KMS-11 (cell line): Measurements from ENCODE around the gene SLCO3A1.

Source experiments
- H2AFZ ChIP-seq: fragments of 200-600 bp; sonication (generic); 2 replicates; pipeline ENCODE4 v1.6.1; 2016; ENCODE audit warnings: antibody characterized with exemption, mixed run types, low read depth
- H3K27ac ChIP-seq: fragments of 200-600 bp; sonication (generic); 2 replicates; pipeline ENCODE4 v1.6.1; 2016; ENCODE audit warnings: mild to moderate bottlenecking, mixed run types
- H3K27me3 ChIP-seq: fragments of 200-600 bp; sonication (generic); 2 replicates; pipeline ENCODE4 v1.6.1; 2017; ENCODE audit warnings: mild to moderate bottlenecking, low read depth, mixed run types, moderate library complexity; ENCODE audit not compliant: insufficient read depth
- H3K36me3 ChIP-seq: fragments of 200-600 bp; sonication (generic); 2 replicates; pipeline ENCODE4 v1.6.1; 2017; ENCODE audit warnings: mild to moderate bottlenecking, mixed run types; ENCODE audit not compliant: insufficient read depth
- H3K4me1 ChIP-seq: fragments of 200-600 bp; sonication (generic); 2 replicates; pipeline ENCODE4 v1.6.1; 2016; ENCODE audit warnings: mild to moderate bottlenecking, low read depth, mixed run types; ENCODE audit not compliant: poor library complexity, severe bottlenecking
- H3K4me2 ChIP-seq: fragments of 200-600 bp; sonication (generic); 2 replicates; pipeline ENCODE4 v1.7.0; 2016; ENCODE audit warnings: mild to moderate bottlenecking, mixed run types
- H3K4me3 ChIP-seq: fragments of 200-600 bp; sonication (generic); IDR thresholded peaks from 2 replicates; pipeline ENCODE4 v1.6.1; 2017; ENCODE audit warnings: low read depth, low read length, mixed read lengths; ENCODE audit not compliant: insufficient read depth
- H3K79me2 ChIP-seq: fragments of 200-600 bp; sonication (generic); 2 replicates; pipeline ENCODE4 v1.6.1; 2016; ENCODE audit warnings: low read depth, mixed run types; ENCODE audit not compliant: insufficient read depth
- H3K9ac ChIP-seq: fragments of 200-600 bp; sonication (generic); 2 replicates; pipeline ENCODE4 v1.6.1; 2016; ENCODE audit warnings: mild to moderate bottlenecking, mixed run types
- H4K20me1 ChIP-seq: fragments of 200-600 bp; sonication (generic); 2 replicates; pipeline ENCODE4 v1.6.1; 2016; ENCODE audit warnings: mild to moderate bottlenecking, mixed run types; ENCODE audit not compliant: insufficient read depth
- TF ChIP-seq, protein P1 (sequence below): fragments of 200-600 bp; sonication (generic); conservative IDR thresholded peaks from 2 replicates; pipeline ENCODE4 v1.6.1; 2017; ENCODE audit warnings: low read depth, mild to moderate bottlenecking, antibody characterized with exemption, low read length, moderate library complexity, mixed read lengths

The SLCO3A1 gene

DNA sequence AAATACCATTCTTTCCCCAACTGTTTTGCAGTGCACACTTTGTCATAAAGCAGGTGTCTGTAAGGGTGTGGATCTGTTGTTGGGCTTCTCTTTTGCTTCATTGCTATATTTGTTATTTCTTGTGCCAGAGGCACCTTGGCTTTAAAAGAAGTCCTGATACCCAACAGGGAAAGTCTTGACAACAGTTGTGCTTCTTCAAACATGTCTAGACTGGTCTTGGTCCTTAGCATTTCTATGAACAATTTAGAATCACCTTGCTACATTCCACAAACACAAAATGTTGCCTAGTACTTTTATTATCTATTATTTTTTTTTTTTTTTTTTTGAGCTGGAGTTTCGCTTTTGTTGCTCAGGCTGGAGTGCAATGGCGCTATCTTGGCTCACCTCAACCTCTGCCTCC is 233.7 kb downstream of the SLCO3A1 start:
- Histone ChIP-seq H4K20me1 (no peaks in the 10 kb centered on the region), H2AFZ (no peak overlapping the region), H3K4me1 (no peaks in the 10 kb centered on the region), H3K79me2 (no peaks in the 10 kb centered on the region), H3K4me2 (no peak overlapping the region), H3K27me3 (no peaks in the 10 kb centered on the region), H3K36me3 (no peaks in the 10 kb centered on the region), H3K9ac (no peak overlapping the region), H3K27ac (no peak overlapping the region), H3K4me3 (no peak overlapping the region)
- TF ChIP-seq, protein P1, sequence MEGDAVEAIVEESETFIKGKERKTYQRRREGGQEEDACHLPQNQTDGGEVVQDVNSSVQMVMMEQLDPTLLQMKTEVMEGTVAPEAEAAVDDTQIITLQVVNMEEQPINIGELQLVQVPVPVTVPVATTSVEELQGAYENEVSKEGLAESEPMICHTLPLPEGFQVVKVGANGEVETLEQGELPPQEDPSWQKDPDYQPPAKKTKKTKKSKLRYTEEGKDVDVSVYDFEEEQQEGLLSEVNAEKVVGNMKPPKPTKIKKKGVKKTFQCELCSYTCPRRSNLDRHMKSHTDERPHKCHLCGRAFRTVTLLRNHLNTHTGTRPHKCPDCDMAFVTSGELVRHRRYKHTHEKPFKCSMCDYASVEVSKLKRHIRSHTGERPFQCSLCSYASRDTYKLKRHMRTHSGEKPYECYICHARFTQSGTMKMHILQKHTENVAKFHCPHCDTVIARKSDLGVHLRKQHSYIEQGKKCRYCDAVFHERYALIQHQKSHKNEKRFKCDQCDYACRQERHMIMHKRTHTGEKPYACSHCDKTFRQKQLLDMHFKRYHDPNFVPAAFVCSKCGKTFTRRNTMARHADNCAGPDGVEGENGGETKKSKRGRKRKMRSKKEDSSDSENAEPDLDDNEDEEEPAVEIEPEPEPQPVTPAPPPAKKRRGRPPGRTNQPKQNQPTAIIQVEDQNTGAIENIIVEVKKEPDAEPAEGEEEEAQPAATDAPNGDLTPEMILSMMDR: no peak

DNA sequence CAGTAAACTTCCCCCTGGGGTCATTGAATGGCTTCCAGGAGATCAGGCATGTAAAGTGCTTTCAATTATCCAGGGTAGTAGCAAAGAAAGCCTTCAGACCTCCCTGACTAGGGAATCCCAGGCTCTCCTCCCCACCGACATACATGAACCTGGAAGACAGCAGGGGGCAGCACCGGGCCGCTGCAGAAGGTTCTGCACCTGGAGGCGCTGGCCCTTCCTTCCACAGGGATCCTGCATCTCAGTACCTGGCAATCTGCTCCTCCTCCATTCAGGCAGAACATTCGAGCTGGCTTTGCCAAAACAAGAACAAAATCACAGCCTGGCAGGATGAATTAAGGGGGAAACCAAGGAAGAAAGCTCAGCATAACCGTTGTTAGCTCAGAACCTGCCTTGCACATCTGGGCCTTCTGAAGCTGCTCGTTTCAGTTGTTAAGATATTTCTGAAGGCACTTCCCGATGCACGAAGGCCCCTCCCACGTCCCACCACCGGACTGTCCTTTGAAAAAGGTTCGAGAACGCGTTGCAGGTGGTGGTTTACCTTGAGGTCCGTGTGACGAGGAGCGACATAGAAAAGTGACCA is 237.7 kb downstream of the SLCO3A1 start:
- H2AFZ ChIP-seq: no peak overlapping the region
- H3K4me3 ChIP-seq: no peak overlapping the region
- H3K36me3 ChIP-seq: no peaks in the 10 kb centered on the region
- H3K27me3 ChIP-seq: no peaks in the 10 kb centered on the region
- no peak overlapping the region for H3K9ac ChIP-seq
- no peaks in the 10 kb centered on the region for H4K20me1 ChIP-seq
- no peak overlapping the region for H3K4me2 ChIP-seq
- no peak overlapping the region for H3K27ac ChIP-seq
- TF ChIP-seq, protein P1: peak; percentile 49
- no peaks in the 10 kb centered on the region for H3K4me1 ChIP-seq
- no peaks in the 10 kb centered on the region for H3K79me2 ChIP-seq

DNA sequence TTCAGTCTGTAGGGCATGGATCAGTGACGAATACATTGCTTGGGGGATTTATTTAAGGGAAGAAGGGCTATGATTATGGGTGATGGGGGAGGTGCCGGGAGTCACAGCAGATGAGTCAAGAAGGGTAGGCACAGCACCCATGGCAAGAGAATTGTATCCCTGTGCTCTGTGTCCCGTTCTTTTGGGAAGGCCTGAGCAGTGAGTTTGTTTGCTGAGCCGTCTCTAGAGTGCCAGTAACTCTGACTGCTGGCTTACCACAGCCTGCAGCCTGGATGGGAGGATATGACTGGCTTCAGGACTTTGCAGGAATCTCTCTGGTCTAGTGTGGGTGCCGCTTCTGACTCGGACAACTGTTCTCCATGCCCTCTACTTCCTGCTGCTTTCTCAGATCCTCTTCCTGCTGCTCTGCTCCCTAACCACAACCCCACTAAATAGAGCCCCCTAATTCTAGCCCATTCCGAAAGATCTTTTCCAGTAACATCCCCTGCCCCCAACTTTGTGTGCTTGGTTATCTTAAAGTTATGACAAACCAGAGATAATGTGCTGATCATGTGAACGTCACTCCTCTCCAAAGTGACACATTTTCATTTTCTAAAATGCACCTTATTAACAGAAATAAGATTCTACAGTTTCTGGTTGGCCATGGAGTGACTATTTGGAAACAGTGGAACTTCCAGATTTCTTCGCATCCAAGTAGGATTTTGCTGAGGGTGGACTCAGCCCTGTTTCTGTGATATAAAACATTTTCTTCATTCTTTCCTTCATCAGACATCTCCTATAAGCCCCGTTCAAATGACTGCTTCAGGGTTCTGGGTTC is 239.0 kb downstream of the SLCO3A1 start:
- H3K4me2 ChIP-seq: no peak overlapping the region
- H3K36me3 ChIP-seq: no peaks in the 10 kb centered on the region
- no peaks in the 10 kb centered on the region for H3K4me1 ChIP-seq
- no peaks in the 10 kb centered on the region for H3K79me2 ChIP-seq
- H3K27me3 ChIP-seq: no peaks in the 10 kb centered on the region
- no peaks in the 10 kb centered on the region for H4K20me1 ChIP-seq
- TF ChIP-seq, protein P1: no peak
- H3K9ac ChIP-seq: no peak overlapping the region
- H2AFZ ChIP-seq: no peak overlapping the region
- no peak overlapping the region for H3K4me3 ChIP-seq
- H3K27ac ChIP-seq: no peak overlapping the region

DNA sequence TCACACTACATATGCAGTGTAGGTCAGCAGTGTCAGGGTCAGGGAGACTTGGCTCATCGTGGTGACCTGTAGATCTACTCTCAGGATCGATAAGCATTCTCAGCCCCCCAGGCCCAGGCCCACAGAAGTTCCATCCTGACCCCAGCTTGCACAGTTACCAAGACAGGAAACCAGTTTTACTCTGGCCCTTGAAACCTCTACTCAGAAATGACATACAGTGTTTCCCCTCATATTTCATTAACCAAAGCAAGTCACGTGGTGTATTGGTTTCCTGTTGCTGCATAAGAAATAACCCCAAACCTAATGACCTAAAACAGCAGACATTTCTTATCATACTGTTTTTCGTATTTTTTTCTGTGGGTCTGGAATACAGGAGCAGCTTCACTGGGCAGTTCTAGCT is 242.2 kb downstream of the SLCO3A1 start:
- H2AFZ ChIP-seq: no peak overlapping the region
- no peak overlapping the region for H3K9ac ChIP-seq
- H3K36me3 ChIP-seq: no peaks in the 10 kb centered on the region
- H3K27ac ChIP-seq: no peak overlapping the region
- H3K4me2 ChIP-seq: no peak overlapping the region
- H4K20me1 ChIP-seq: no peaks in the 10 kb centered on the region
- no peak overlapping the region for H3K4me3 ChIP-seq
- H3K27me3 ChIP-seq: no peaks in the 10 kb centered on the region
- no peaks in the 10 kb centered on the region for H3K4me1 ChIP-seq
- no peaks in the 10 kb centered on the region for H3K79me2 ChIP-seq
- TF ChIP-seq, protein P1: no peak
